SKM-1 (cell line): ENCODE data around the gene BICC1.

ENCODE experiments used
- DNase-seq: peaks from one replicate; lab custom pipeline; 2025; ENCODE audit not compliant: unreplicated experiment; lab: John Stamatoyannopoulos, UW

Gene BICC1

DNA sequence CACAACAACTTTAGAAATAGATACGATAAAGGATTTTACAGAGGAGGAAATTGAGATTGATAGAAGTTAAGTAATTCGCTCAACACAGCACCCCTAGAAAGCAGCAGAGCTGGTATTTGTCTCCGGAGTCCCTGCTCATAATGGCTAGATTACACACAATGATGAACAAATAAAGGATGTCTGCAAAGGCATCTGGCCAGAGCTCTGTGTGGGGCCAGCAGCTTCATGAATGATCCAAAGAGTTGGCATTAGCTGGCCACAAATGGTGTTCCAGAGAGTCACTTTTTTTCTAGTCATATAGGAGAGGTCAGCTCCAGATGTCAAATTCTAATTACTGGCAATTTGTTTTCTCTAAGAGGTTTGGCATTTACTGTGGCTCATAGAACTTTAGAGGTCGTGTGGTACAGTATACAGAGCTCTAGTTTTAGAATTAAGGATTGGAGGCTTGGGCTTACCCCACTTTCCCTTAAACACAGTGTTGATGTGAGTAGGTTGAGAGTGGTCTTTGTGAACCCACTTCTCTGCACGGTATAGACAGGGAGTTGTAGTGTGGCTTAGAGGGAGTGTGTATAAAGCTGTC lies 186.2 kb downstream of the BICC1 start:
- DNase-seq: no peak

DNA sequence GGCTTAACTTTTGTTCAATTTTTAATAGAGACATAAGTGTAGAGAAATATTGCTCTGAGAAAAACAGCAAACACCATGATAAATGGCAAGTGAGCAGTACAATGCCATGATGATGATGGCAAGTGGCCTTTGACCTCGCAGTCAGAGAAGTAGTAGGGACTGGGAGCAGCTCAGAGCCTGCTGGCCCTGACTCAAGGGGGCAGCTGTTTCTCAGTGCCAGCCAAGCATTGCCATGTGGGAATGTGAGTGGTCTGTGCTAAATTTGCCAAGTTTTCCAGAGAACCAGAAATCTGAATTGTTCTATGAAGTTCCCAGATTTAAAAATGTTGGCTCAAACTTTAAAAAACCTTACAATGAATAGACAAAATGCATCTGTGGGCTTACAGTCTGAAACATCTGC lies 187.9 kb downstream of the BICC1 start:
- DNase-seq: no peak

DNA sequence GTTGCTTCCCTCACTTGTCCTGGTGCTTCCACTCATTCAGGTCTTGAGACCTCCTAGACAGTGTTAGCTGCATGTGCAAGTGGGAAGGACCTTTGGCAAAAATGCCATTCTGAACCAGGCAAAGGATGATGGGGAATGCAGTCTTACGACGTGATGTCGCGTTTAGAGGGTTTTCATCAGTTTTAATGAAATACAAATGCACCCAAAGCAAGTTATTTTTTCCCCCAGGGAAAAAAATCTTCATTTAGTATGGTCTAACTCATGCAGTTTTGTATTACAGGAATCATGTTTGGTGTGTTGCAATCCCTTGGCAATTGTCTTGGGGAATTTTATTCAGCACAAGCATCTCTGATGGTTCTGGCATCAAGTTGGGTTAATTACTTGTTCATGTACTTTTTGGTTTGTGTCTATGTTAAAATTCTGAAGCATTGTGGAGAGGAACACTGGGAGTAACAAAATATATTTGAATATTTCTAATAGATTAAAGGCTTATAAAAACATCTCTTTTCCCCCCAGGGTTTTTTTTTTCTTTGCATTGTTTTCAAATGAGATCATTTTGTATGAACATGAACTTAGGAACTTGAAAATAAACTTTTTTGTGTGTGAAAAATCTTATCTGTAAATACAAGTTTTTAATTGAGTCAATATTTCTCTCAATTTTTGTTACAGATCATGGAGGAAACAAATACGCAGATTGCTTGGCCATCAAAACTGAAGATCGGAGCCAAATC lies 188.9 kb downstream of the BICC1 start:
- DNase-seq: no peak

DNA sequence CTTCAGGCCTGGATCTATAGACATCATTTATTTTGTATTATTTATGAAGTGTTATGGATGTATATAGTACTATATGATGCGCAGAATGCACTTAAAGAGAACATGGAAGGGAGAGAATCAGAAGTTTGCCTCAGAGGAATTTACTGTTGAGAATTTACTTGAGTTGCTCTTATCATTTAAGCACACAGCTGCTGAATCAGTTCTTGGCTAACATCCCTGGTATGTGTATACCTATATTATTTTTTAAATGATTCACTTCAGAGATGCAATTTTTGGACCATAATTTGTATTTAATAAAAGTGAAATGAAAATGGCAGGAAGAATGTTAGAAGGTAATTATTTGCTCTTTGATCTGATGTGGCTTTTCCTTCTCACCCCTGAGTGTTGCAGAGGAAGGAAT lies 191.6 kb downstream of the BICC1 start:
- no peak for DNase-seq

DNA sequence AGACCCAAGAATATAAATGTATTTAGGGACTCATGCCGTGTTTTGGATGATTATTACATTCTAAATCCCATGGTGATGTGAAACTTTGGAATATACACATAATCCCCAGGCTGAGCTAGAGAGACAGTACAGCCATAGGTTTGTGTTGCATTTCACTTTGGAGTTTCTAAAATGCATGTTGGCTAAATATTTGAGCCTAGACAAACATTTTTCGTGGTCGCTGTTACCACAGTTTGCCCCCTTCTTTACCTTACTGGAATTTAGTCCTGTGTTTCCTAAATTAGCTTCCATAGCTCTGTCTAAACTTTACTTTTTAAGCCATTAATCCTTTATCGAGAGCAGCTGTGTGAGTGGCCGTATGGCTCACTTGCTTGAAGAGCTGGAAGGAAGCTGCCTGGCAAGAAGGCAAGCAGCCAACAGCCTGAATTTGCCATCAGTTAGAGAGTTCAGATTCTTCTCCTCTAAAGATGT lies 192.0 kb downstream of the BICC1 start:
- no peak for DNase-seq

DNA sequence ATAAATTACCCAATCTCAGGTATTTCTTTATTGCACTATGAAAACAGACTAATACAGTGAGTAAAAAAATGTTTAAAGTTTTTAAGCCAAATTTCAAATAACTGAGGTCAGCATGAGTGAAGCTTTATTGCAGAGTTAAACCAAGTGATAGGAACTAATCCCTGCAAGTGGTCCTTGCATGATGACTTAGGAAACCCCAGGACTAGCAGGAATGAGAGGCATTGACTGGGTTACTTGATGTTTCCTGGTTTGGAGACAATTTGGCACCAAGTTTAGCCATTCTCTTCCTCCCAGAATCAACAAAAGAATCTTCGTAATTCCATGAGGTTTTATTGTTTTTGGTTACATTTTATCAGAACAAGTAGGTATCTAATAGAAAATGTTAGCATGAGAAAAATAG lies 194.2 kb downstream of the BICC1 start:
- DNase-seq: no peak

DNA sequence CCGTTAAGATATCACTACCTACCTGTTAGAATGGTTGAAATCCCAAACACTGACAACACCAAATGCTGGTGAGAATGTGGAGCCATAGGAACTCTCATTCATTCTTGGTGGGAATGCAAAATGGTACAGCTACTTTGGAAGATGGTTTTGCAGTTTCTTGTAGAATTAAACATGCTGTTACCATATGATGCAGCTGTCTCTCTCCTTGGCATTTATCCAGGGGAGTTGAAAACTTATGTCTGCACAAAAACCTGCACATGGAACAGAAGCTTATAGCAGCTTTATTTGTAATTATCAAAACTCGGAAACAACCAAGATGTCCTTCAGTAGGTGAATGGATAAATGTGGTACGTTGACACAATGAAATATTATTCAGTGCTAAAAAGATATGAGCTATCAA lies 199.5 kb downstream of the BICC1 start:
- no peak for DNase-seq

DNA sequence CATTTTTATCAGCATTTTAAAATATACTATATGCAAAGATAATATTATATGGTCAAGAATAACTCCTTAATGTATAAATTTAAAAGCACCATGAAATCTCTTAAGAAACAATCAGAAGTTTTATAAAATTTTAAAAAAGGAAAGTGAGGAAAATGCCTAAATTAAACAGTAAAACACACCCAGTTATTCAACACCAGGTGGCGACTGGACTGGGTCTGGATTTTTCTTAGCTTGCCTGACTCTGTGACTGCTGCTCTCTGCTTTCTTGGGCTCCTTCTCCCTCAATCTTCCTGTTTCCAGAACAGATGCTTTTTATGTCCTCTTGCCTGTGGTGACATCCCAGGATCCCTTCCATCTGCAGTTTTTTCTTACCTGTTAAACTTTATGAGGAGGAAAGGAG lies 200.3 kb downstream of the BICC1 start:
- DNase-seq: no peak

DNA sequence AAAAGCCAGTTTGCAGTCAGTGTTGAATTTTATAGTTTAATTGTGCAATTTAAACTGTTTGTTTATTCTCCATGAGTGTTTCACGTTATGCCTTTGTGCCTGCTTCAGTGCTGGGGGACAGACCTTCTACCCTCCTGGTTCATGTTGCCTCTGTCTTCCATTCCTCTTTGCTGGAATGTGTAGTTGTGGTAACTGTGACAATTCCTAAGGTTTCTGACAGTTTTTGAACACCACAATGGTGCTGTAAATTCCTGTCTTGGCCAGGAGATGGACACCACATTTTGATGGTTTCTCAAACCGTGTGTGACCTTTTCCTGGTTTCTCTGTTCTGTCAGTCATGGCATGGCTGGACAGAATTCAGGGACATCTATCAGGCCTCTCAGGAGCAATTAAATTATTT lies 201.7 kb downstream of the BICC1 start:
- DNase-seq: no peak

DNA sequence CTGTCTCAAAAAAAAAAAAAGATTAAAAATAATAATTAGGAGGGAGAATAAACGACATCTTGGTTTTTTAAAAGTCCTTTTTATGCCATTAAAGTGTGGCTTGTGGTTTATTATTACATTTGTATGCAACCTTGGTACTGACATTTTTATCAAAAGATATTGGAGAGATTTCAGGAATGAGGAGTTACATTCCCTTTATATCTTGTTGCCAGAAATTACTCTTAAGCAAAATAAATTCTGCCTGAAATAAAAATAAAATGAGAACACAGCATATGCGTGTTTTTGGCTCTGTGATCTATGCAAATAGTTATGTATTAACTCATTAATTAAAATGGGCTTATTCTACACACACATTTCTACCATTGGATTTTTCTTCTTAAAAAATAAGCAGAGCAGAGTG lies 202.4 kb downstream of the BICC1 start:
- no peak for DNase-seq

DNA sequence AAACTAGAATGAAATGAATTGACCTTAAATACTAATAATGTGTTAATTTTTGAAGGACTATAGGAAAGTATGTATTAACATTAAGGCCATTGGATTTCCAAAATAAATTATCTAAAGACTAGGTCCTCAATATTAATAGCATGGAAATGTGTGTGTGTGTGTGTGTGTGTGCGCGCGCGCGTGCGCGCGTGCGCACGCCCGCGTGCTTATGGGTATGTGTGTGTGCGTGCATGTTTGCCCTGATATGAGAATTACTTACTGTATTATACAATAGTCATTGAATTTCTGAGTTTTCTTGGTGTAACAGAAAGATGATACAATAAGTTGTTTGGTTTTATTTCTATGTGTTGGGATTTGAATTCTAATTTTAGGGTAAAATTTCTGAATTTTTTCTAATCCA lies 205.9 kb downstream of the BICC1 start:
- DNase-seq: no peak

DNA sequence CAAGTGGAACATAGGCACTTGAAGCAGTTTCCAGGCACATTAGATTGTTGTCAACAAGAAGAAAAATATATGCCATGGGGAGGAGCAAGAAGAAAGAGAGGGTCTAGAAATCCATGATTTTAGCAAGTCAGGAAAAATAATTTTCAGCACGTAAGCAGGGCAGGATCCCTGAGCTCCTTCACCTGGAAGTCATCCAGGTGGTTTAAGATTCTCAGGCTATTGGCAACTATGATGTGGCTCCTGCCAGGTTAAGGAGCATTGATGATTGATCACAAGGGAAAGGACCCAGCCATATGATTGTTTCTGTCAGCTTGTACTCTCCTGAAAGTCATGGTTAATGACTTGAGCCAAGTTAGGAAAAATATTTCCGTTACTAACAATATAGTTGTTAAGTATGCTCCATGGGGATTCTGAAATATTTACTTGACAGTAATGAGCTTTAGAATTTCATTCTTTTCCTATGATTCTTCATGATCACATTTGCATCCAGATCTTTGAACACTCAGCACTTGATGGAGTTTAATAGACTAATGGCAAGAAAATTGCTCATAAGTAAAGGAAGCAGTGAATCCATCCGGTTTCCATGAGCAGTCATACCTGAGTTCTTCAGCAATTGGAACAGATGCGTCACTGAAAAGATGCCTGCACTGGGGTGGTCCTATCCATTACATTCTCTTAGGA lies 209.1 kb downstream of the BICC1 start:
- DNase-seq: no peak

DNA sequence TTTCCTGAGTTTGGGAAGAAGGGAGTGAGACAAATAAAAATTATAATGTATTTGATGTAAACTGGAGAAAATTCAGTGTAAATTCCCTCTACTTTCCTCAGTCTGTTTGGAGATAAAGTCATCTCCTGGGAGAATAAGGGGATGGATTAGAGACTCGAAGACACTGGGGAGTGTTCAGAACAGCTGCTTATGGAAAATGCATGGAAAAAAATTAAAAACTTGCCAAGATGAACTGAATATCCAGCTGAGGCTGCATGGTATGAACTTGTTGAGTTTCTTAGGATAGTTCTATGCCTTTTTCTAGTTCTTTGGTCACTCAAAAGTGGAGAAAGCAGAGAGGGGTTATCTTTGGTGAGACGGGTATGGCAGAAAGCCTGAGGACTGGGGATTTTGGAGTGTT lies 210.5 kb downstream of the BICC1 start:
- no peak for DNase-seq

DNA sequence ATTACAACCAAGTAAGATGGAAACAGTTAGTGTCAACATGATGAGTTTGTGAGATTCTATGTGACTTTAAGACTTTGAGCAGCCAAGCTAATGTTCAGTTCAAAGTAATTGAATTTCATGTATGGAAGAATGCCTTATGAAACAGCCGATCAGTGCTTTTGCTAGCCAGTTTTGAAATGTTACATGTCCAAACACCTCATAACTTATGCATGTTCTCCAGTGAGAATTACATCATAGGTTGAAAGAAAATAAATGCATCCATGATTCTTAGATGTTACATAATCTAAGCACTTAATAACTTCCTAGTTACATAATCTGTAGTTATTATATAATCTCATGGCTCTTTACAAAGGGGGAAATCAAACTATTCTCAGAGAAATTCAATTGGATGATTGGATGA lies 211.3 kb downstream of the BICC1 start:
- no peak for DNase-seq

DNA sequence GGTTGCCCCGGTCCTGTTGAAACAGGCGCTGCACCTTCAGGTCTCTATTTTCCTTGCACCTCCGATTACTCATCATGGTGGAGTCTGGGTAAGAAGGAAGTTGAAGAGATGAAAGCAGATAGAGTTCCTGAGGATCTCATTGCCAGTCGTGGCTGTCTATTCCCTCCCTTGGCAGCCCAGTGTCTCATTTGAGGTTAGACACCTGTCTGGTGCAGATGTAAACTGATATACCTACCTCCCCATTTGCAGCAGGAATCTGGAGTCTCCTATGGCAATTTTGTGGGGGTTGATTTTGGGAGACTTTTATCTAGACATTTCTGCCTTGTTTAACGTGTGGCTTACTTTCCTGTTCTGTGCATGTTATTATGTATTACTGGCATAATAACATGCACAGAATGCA lies 212.1 kb downstream of the BICC1 start:
- no peak for DNase-seq

DNA sequence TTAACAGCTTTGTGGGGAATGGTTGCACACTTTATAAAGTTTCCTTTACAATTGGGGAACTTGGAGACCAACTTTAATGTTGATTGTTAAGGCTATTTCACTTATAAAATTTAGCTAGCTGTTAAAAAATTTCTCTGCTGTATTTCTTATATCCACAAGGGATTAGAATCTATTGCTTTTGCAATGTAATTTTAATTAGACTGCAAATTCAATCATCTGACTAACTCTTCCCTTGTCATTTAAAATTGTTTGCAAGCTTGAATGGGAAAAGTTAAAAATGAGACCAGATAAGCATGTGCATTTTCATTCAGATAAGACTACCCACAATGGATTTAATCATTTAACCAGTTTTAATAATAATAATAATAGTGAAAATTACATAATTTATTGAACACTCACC lies 213.2 kb downstream of the BICC1 start:
- no peak for DNase-seq

DNA sequence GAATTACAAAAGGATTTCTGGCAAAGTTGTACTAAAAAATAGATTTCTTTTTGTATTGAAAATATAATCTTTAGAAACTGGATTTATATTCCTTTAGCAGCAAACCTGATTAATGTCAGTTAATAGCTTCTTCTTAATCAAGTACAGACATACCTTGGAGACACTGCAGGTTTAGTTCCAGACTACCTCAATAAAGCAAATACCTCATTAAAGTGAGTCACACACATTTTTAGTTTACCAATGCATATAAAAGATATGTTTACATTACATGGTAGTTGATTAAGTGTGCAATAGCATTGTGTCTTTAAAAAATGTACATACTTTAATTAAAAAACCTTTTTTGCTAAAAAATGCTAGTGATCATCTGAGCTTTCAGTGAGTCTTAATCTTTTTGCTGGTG lies 215.0 kb downstream of the BICC1 start:
- DNase-seq: no peak

DNA sequence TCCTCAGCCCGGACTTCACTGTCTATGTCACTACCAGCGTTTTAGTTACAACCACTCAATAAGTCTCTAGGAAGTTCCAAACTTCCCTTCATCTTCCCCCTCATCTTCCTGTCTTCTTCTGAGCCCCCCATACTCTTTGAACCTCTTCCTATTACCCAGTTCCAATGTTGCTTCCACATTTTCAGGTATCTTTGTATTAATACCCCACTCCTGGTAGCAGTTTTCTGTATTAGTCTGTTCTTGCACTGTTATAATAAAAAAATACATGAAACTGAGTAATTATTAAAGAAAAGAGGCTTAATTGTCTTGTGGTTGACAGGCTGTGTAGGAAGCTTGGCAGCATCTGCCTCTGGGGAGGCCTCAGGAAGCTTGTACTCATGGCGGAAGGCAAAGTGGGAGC lies 218.6 kb downstream of the BICC1 start:
- DNase-seq: no peak

DNA sequence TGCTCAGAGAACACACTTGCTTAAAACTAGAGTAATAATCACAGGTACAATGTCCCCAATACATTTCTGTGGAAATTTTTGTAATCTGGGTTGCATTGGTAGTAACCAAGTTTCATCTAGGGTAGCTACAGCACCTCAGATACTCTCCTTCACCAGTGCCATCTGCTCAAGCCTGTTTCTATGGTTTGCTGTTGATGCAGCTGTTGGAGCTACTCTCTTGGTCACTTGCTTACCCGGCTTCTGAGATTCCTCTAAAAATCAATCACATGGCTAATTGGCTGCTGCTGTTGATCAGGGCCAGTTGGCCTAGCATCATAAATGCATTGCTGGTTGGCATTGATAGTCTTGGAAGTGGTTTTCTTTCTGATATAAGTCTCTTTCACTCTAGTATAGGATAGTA lies 220.8 kb downstream of the BICC1 start:
- DNase-seq: no peak

DNA sequence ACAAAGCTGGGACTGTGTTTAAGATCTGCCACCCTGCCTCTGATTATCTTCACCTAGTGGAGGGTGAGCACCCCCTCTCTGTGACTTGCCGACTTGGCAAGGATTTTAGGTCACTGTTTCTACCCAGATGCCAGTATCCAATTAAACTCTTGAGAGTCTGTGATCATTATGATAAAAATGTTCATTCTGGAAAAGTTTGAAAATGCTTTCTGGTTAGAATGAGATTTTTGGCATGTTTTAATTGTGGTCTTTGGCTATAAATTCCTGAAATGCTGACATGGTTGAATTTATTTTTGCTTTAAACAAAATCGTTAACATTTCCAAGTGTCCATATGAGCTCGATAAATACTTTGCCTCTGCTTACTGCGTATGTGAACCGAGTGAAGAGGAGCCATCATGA lies 221.4 kb downstream of the BICC1 start:
- no peak for DNase-seq

DNA sequence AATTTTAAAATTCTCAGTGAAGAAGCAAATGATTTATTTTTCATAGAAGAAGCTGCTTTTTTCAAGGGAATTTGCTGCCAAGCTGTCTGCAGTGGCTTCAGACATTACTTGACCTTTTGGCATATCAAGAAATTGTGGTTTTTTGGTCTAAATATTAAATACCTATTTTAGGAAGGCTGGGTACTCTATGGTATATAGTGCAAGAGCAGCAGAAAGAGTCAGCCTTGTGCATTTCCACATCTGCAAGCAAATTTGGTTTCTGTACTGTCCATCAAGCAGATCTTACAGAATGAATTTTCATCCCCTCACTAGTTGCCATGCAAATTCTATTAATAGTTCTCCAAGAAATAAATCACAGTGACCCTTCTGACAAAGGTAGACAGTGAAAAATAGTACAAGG lies 222.0 kb downstream of the BICC1 start:
- no peak for DNase-seq

DNA sequence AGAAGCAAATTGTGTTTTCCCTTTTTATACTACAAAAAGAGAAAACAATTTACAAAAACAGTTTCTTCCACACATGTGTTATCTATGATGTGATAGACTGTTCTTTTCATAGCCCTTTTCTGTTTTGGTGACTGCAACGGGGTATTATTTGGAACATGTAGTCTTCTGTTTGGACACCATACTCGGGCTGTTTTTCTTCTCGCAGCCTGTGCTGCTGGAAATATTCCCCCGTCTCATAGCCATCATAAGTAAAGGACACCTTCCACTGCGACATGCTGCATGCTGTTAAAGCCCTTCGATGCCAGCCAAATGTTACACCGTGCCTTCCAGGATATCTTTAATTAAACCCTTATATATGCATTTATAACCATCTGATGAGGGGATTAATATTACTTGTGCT lies 222.4 kb downstream of the BICC1 start:
- DNase-seq: no peak
